SK-N-MC (cell line): ENCODE results near the gene PPP1R13L.

Experiments
- EZH2 ChIP-seq: fragments of 200-600 bp; sonication (generic); IDR thresholded peaks from one replicate; pipeline ENCODE4 v1.6.1; 2017; ENCODE audit warnings: antibody characterized with exemption
- FOXP2 ChIP-seq: optimal IDR thresholded peaks from 2 replicates; pipeline ENCODE3; 2011; ENCODE audit warnings: mild to moderate bottlenecking, moderate library complexity; ENCODE audit not compliant: insufficient read depth; ENCODE audit errors: extremely low read length, control extremely low read depth
- POLR2AphosphoS5 ChIP-seq: IDR thresholded peaks from 2 replicates; pipeline ENCODE4 v1.6.1; 2012; ENCODE audit warnings: mild to moderate bottlenecking, low read depth, low read length, borderline replicate concordance

DNA sequence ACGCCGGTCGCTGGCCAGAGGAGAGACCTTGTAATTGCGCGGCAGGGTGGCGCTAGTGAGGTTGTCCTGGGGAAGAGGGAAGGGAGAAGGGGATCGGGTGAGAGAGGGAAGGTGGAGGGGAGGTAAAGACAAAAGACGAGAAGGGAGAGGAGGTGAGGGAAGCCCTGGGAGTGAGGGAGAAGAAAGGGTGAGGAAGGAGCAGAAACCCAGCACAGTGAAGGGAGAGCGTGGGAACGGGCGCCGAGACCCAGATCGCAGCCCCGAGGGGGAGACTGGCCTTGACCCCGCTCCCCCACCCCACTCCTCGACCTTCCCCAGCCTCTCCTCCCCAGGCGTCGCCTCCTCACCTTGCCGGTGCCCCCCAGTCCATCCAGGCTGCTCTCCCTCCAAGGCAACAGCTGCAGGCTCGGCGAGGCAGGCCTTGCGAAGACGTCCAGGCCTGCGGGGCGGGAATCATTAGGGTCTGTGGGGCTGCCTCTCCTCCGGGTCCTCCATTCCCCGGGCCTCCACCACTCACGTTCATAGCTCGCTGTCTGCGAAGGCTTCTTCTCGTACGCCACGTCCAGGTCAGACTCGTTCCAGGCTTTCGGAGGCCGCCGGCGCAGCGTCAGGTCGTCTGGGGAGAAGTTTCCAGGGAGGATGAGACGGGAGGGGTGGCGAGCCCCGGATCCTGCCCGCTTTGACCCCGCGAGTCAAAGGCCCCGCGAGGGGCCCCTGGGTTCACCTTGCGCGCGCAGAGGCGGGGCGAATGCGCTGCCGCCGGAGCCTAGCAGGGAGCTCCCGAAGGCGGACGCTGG, 8.8 kb downstream of the PPP1R13L start:
- TF ChIP-seq EZH2 (no peak), POLR2AphosphoS5 (no peak), FOXP2 (no peak)
